ENCODE data around the gene MYO9A.

MYO9A gene

DNA sequence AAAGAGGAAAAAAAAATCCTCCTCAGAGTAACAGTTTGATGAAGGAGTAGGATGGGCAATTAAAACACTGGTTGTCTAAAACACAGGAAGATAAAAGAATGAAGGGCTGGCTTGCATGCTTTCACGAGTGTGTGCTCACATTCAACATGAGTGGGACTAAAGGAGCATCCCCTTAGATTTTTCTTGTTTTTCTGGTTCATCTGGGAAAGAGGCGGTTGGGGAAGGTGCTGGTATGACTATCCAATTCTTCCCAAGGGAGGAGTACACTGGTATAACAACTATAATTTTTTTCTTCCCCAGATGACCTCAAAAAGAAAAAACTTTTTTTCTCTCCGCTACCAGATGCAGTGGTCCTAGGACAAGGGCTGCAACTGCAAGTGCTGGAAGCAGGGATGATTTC is 143.7 kb downstream of the MYO9A start:
- Histone ChIP-seq H3K9me3 (replicated peaks; ENCODE audit: low read length) (no peaks in the 10 kb centered on the region), H3K4me2 (ENCODE audit: low read length) (no peak overlapping the region), H3K9ac (ENCODE audit: low read depth, low read length) (no peak overlapping the region), H3K27me3 (ENCODE audit: control insufficient read depth, insufficient read depth, low read length) (no peaks in the 10 kb centered on the region), H3K4me1 (ENCODE audit: control insufficient read depth, insufficient read depth, low read length) (no peaks in the 10 kb centered on the region), H3K36me3 (ENCODE audit: insufficient read depth, low read length) (peaks cover 14% of the 10 kb centered on the region), H3K4me3 (ENCODE audit: low read length) (no peak overlapping the region)

DNA sequence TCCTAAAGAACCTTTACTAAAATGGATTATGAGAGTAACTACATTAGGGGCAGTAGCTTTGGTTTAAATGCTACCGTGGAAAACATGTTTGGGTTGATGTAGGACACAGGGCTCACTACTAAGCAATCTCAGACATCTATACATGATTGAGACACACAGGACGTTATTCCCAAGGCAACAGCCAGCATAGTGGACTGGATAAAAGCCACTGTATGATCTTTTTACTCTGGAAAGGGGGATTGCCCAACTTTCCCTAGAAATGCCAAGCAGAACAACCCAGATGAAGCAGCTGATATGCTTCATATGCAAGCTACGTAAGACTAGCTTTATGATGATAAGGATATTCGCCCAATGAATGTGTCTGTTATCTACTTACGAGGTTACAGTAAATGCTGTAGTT is 144.6 kb downstream of the MYO9A start:
- Histone ChIP-seq H3K4me3 (ENCODE audit: low read length) (no peak overlapping the region), H3K36me3 (ENCODE audit: insufficient read depth, low read length) (peaks cover 14% of the 10 kb centered on the region), H3K4me1 (ENCODE audit: control insufficient read depth, insufficient read depth, low read length) (no peaks in the 10 kb centered on the region), H3K9me3 (replicated peaks; ENCODE audit: low read length) (no peaks in the 10 kb centered on the region), H3K27me3 (ENCODE audit: control insufficient read depth, insufficient read depth, low read length) (no peaks in the 10 kb centered on the region), H3K9ac (ENCODE audit: low read depth, low read length) (no peak overlapping the region), H3K4me2 (ENCODE audit: low read length) (no peak overlapping the region)

DNA sequence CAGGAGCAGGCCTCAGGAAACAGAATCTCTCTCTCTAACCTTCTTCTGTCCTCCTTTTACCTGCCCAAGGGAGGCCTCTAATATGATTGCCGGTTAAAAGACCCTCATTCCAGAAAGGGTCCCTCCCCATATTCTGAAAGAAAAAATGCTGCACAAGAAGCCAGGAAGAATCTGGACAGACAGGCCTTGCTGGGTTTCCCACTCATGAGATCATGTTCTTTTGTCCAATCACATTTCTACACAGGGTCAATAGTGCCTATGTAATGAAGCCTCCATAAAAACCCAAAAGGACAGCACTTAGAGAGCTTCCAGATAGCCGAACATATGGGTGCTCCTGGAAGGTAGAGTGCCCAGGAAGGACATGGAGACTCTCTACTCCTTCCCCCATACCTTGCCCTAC is 146.0 kb downstream of the MYO9A start:
- Histone ChIP-seq H3K4me3 (ENCODE audit: low read length) (no peak overlapping the region), H3K27me3 (ENCODE audit: control insufficient read depth, insufficient read depth, low read length) (no peaks in the 10 kb centered on the region), H3K4me1 (ENCODE audit: control insufficient read depth, insufficient read depth, low read length) (no peaks in the 10 kb centered on the region), H3K9ac (ENCODE audit: low read depth, low read length) (no peak overlapping the region), H3K36me3 (ENCODE audit: insufficient read depth, low read length) (peaks cover 14% of the 10 kb centered on the region), H3K4me2 (ENCODE audit: low read length) (no peak overlapping the region), H3K9me3 (replicated peaks; ENCODE audit: low read length) (no peaks in the 10 kb centered on the region)

DNA sequence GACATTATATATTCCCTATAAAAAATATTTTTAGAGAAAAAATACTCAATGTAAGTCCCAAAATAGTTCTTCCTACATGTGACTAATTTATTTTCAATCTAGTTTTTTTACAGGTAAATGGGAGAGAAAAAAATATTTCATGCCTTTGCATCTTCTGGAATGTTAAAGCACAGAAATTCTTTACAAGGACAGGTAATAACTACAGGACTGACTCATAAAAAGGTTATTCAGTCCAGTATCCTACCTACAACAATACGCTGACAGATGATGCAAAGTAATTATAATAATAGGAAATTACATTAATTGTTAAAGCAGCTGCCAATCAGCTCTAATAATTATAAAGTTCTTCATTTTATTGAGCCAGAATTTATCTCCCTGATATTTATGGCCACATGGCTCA is 147.5 kb downstream of the MYO9A start:
- H3K9ac ChIP-seq (ENCODE audit: low read depth, low read length), result no peak overlapping the region
- no peaks in the 10 kb centered on the region for H3K4me1 ChIP-seq (ENCODE audit: control insufficient read depth, insufficient read depth, low read length)
- H3K9me3 ChIP-seq (replicated peaks; ENCODE audit: low read length), result no peaks in the 10 kb centered on the region
- no peaks in the 10 kb centered on the region for H3K27me3 ChIP-seq (ENCODE audit: control insufficient read depth, insufficient read depth, low read length)
- H3K36me3 ChIP-seq (ENCODE audit: insufficient read depth, low read length), result peaks cover 12% of the 10 kb centered on the region
- H3K4me2 ChIP-seq (ENCODE audit: low read length), result no peak overlapping the region
- H3K4me3 ChIP-seq (ENCODE audit: low read length), result no peak overlapping the region

GRCh38 chr15:71962537-71962936 is 155.4 kb downstream of the MYO9A start:
- Histone ChIP-seq H3K9me3 (replicated peaks; ENCODE audit: low read length) (no peaks in the 10 kb centered on the region), H3K4me1 (ENCODE audit: control insufficient read depth, insufficient read depth, low read length) (peaks cover 2% of the 10 kb centered on the region), H3K4me2 (ENCODE audit: low read length) (no peak overlapping the region), H3K9ac (ENCODE audit: low read depth, low read length) (no peak overlapping the region), H3K27me3 (ENCODE audit: control insufficient read depth, insufficient read depth, low read length) (no peaks in the 10 kb centered on the region), H3K36me3 (ENCODE audit: insufficient read depth, low read length) (peaks cover 9% of the 10 kb centered on the region), H3K4me3 (ENCODE audit: low read length) (no peak overlapping the region)

DNA sequence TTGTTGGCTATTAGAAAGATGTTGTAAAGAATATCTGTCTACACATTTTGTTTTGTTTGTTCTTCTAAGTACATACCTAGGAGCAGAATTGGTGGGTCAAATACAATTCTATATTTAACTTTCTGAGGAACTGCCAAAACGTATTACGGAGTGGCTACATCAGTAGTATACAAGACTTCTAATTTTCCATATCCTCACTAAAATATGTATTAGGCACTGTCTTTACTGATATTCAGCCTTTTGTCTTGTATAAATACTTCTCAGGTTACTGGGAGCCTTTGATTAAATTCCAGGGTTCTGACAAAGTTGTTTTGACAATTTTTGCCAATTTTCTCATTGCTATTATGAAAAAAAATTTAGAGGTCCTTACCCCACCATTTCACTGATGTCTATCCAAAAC is 160.9 kb downstream of the MYO9A start:
- Histone ChIP-seq H3K4me1 (ENCODE audit: control insufficient read depth, insufficient read depth, low read length) (peaks cover 24% of the 10 kb centered on the region), H3K4me2 (ENCODE audit: low read length) (peak overlapping the region; percentile 2), H3K4me3 (ENCODE audit: low read length) (no peak overlapping the region), H3K9ac (ENCODE audit: low read depth, low read length) (no peak overlapping the region), H3K27me3 (ENCODE audit: control insufficient read depth, insufficient read depth, low read length) (no peaks in the 10 kb centered on the region), H3K9me3 (replicated peaks; ENCODE audit: low read length) (no peaks in the 10 kb centered on the region), H3K36me3 (ENCODE audit: insufficient read depth, low read length) (peaks cover 9% of the 10 kb centered on the region)

DNA sequence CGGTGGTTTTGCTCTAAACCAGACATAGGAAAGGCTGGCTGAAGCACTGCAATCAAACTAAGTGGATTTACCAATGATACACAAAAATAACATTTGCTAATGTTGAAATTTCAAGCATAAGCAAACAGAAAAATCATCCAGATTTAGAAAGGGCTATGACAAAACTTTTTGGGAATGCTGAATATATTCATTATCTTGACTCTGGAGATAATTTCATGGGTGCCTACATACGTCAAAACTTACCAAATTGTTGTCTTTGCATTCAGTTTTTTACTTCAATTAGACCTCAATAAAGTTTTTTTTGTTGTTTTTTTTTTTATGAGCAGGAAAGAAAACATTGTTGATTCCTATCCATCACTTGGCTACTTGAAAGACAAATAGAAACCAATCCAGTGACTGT is 166.8 kb downstream of the MYO9A start:
- peaks cover 29% of the 10 kb centered on the region for H3K4me1 ChIP-seq (ENCODE audit: control insufficient read depth, insufficient read depth, low read length)
- H3K4me3 ChIP-seq (ENCODE audit: low read length), result no peak overlapping the region
- no peaks in the 10 kb centered on the region for H3K9me3 ChIP-seq (replicated peaks; ENCODE audit: low read length)
- no peak overlapping the region for H3K9ac ChIP-seq (ENCODE audit: low read depth, low read length)
- H3K27me3 ChIP-seq (ENCODE audit: control insufficient read depth, insufficient read depth, low read length), result no peaks in the 10 kb centered on the region
- H3K4me2 ChIP-seq (ENCODE audit: low read length), result peak overlapping the region; percentile 35
- H3K36me3 ChIP-seq (ENCODE audit: insufficient read depth, low read length), result no peaks in the 10 kb centered on the region

- Histone ChIP-seq H3K9ac (ENCODE audit: low read depth, low read length) (no peak overlapping the region), H3K36me3 (ENCODE audit: insufficient read depth, low read length) (no peaks in the 10 kb centered on the region), H3K27me3 (ENCODE audit: control insufficient read depth, insufficient read depth, low read length) (no peaks in the 10 kb centered on the region), H3K4me1 (ENCODE audit: control insufficient read depth, insufficient read depth, low read length) (no peaks in the 10 kb centered on the region), H3K9me3 (replicated peaks; ENCODE audit: low read length) (no peaks in the 10 kb centered on the region), H3K4me2 (ENCODE audit: low read length) (no peak overlapping the region), H3K4me3 (ENCODE audit: low read length) (no peak overlapping the region)
These were observed 172.9 kb downstream of the MYO9A start for GRCh38 chr15:71945012-71945411.

DNA sequence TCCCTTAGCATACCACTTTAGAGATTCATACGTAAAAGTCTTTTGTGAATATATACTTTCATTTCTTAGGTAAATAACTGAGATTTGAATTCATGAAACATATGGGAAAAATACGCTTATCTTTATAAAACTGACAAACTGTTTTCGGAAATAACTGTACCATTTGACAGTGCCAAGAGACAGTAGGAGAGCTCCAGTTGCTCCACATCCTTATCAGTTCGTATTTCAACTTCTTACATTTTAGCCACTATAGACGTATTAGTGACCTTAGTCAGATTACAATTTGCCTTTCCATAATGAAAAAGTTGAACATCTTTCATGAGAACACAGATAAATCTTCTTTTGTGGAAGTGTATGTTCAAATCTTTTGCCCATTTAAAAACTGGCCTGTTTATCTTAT is 174.1 kb downstream of the MYO9A start:
- no peaks in the 10 kb centered on the region for H3K4me1 ChIP-seq (ENCODE audit: control insufficient read depth, insufficient read depth, low read length)
- no peaks in the 10 kb centered on the region for H3K9me3 ChIP-seq (replicated peaks; ENCODE audit: low read length)
- H3K9ac ChIP-seq (ENCODE audit: low read depth, low read length), result no peak overlapping the region
- H3K4me3 ChIP-seq (ENCODE audit: low read length), result no peak overlapping the region
- no peaks in the 10 kb centered on the region for H3K36me3 ChIP-seq (ENCODE audit: insufficient read depth, low read length)
- H3K27me3 ChIP-seq (ENCODE audit: control insufficient read depth, insufficient read depth, low read length), result no peaks in the 10 kb centered on the region
- H3K4me2 ChIP-seq (ENCODE audit: low read length), result no peak overlapping the region

GRCh38 chr15:71939981-71940588 is 177.9 kb downstream of the MYO9A start:
- H3K9me3 ChIP-seq (replicated peaks; ENCODE audit: low read length), result no peaks in the 10 kb centered on the region
- H3K4me3 ChIP-seq (ENCODE audit: low read length), result no peak overlapping the region
- no peak overlapping the region for H3K4me2 ChIP-seq (ENCODE audit: low read length)
- H3K9ac ChIP-seq (ENCODE audit: low read depth, low read length), result no peak overlapping the region
- H3K27me3 ChIP-seq (ENCODE audit: control insufficient read depth, insufficient read depth, low read length), result no peaks in the 10 kb centered on the region
- peaks cover 4% of the 10 kb centered on the region for H3K36me3 ChIP-seq (ENCODE audit: insufficient read depth, low read length)
- H3K4me1 ChIP-seq (ENCODE audit: control insufficient read depth, insufficient read depth, low read length), result no peaks in the 10 kb centered on the region

GRCh38 chr15:71937650-71938311 is 180.2 kb downstream of the MYO9A start:
- Histone ChIP-seq H3K27me3 (ENCODE audit: control insufficient read depth, insufficient read depth, low read length) (no peaks in the 10 kb centered on the region), H3K4me1 (ENCODE audit: control insufficient read depth, insufficient read depth, low read length) (no peaks in the 10 kb centered on the region), H3K9me3 (replicated peaks; ENCODE audit: low read length) (no peaks in the 10 kb centered on the region), H3K9ac (ENCODE audit: low read depth, low read length) (no peak overlapping the region), H3K4me2 (ENCODE audit: low read length) (no peak overlapping the region), H3K4me3 (ENCODE audit: low read length) (no peak overlapping the region), H3K36me3 (ENCODE audit: insufficient read depth, low read length) (peaks cover 23% of the 10 kb centered on the region)

DNA sequence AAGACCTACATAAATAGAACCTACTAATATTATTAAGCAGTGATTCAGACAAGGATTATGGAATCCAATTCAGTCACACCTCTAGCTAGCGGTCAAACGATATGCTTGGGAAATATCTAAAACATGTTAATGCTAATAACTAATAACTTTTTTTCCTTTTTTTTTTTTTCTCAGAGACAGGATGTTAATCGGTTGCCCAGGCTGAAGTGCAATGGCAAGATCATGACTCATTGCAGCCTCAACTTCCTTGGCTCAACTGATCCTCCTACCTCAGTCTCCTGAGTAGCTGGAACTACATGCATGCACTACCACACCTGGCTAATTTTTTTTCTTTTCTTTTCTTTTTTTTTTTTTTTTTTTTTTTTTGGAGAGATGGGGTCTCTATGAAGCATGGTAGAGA is 183.5 kb downstream of the MYO9A start:
- Histone ChIP-seq H3K9me3 (replicated peaks; ENCODE audit: low read length) (no peaks in the 10 kb centered on the region), H3K4me3 (ENCODE audit: low read length) (no peak overlapping the region), H3K36me3 (ENCODE audit: insufficient read depth, low read length) (peaks cover 51% of the 10 kb centered on the region), H3K4me1 (ENCODE audit: control insufficient read depth, insufficient read depth, low read length) (no peaks in the 10 kb centered on the region), H3K27me3 (ENCODE audit: control insufficient read depth, insufficient read depth, low read length) (no peaks in the 10 kb centered on the region), H3K9ac (ENCODE audit: low read depth, low read length) (no peak overlapping the region), H3K4me2 (ENCODE audit: low read length) (no peak overlapping the region)

Measured in skeletal muscle satellite cell (primary cell).